Fibroblast of lung (primary cell): Measurements from ENCODE around the gene DDX27. TPM values are rescaled to one million over a fixed set of nuclear protein-coding genes. Genes with fewer than 3 reads are reported as not detected.
"Not testable (repeated sequence)": the region's sequence is repeated elsewhere in the genome, so short reads cannot be mapped to it uniquely, and the experiment has no call there.

Experiments
- DNase-seq, 2 donors: peaks; one replicate each; pipeline versions ENCODE4 v3.0.0 to v3.0.0-alpha.2; 2010; ENCODE audit warnings: low read depth in 2 of 2
- H2AFZ ChIP-seq: 2 replicates; pipeline ENCODE4 v1.5.1; 2012; ENCODE audit warnings: low read length, control low read depth, inconsistent platforms
- H3K27ac ChIP-seq: 2 replicates; pipeline ENCODE4 v1.5.1; 2011; ENCODE audit warnings: low read length, control low read depth; ENCODE audit not compliant: insufficient read depth
- H3K27me3 ChIP-seq: 2 replicates; pipeline ENCODE4 v1.5.1; 2011; ENCODE audit warnings: mild to moderate bottlenecking, low read length; ENCODE audit not compliant: control insufficient read depth, insufficient read depth
- H3K36me3 ChIP-seq: 2 replicates; pipeline ENCODE4 v1.5.1; 2011; ENCODE audit warnings: low read length; ENCODE audit not compliant: control insufficient read depth, insufficient read depth
- H3K4me1 ChIP-seq: 2 replicates; pipeline ENCODE4 v1.5.1; 2011; ENCODE audit warnings: low read length; ENCODE audit not compliant: control insufficient read depth, insufficient read depth; ENCODE audit errors: extremely low read depth
- H3K4me2 ChIP-seq: 2 replicates; pipeline ENCODE4 v1.5.1; 2011; ENCODE audit warnings: low read length, control low read depth; ENCODE audit not compliant: insufficient read depth; ENCODE audit errors: extremely low read depth
- H3K4me3 ChIP-seq, 4 experiments: fragments of 200-600 bp in 1 of 4; sonication (generic) in 1 of 4; replicated peaks in 1 of 4; 2 replicates each; pipeline ENCODE4 v1.5.1; 2011 to 2016; ENCODE audit warnings: low read length in 4 of 4, low read depth in 3 of 4, mild to moderate bottlenecking in 3 of 4, control low read depth in 2 of 4, inconsistent platforms in 1 of 4, mixed read lengths in 1 of 4; ENCODE audit not compliant: insufficient read depth in 1 of 4; ENCODE audit errors: control extremely low read depth in 1 of 4
- H3K79me2 ChIP-seq: 2 replicates; pipeline ENCODE4 v1.5.1; 2012; ENCODE audit warnings: mild to moderate bottlenecking, low read length, inconsistent platforms; ENCODE audit not compliant: control insufficient read depth, insufficient read depth
- H3K9ac ChIP-seq: 2 replicates; pipeline ENCODE4 v1.5.1; 2011; ENCODE audit warnings: mild to moderate bottlenecking, low read length, control low read depth; ENCODE audit not compliant: insufficient read depth
- H3K9me3 ChIP-seq: 2 replicates; pipeline ENCODE4 v1.5.1; 2012; ENCODE audit warnings: low read depth, low read length; ENCODE audit not compliant: control insufficient read depth, insufficient read depth
- H4K20me1 ChIP-seq: 2 replicates; pipeline ENCODE4 v1.5.1; 2011; ENCODE audit warnings: low read length; ENCODE audit not compliant: control insufficient read depth, insufficient read depth; ENCODE audit errors: extremely low read depth
- CTCF ChIP-seq, 2 donors: IDR thresholded peaks in 1 of 2; conservative IDR thresholded peaks in 1 of 2; 1 replicate in 1 of 2; 2 replicates in 1 of 2; pipeline ENCODE4 v1.5.1; 2011 to 2012; ENCODE audit warnings: low read length in 2 of 2, control low read depth in 1 of 2, inconsistent platforms in 1 of 2, low read depth in 1 of 2, mild to moderate bottlenecking in 1 of 2
- EZH2 ChIP-seq: IDR thresholded peaks from 2 replicates; pipeline ENCODE4 v1.5.1; 2012; ENCODE audit warnings: low read length, control low read depth, mild to moderate bottlenecking; ENCODE audit errors: missing control alignments
- polyA plus RNA-seq, 2 donors: library from polyadenylated mRNA; depleted of rRNA in 1 of 2; stranded (reverse) in 1 of 2; unstranded in 1 of 2; fragments of >200 nt; gene quantifications; 2 replicates each; pipeline ENCODE4 v1.2.1, GENCODE V29; 2011 to 2012; ENCODE audit warnings: missing spikeins in 1 of 2
- total RNA-seq: library from RNA; depleted of rRNA; stranded (reverse); fragments of >200 nt; gene quantifications from 2 replicates; pipeline ENCODE4 v1.2.1, GENCODE V29; 2014

The DDX27 gene
- total and polyA plus RNA-seq, 2 donors (not counting 1 experiment from before 2014, with no cell fraction given), result 24.7 to 32.5 TPM

- no peaks in the 10 kb centered on the region for H3K27me3 ChIP-seq
- no peak overlapping the region for H3K4me3 ChIP-seq
- peaks cover 3% of the 10 kb centered on the region for H3K79me2 ChIP-seq
- TF ChIP-seq EZH2 (no peak), CTCF (conservative IDR thresholded peaks at IDR 0.05 in 1 of 2, IDR thresholded peaks at IDR 0.05 in 1 of 2; ENCODE audit: low read depth in 1 of 2, low read length in 2 of 2) (no peak)
- no peak overlapping the region for H3K4me2 ChIP-seq
- H3K27ac ChIP-seq, result no peak overlapping the region
- no peaks in the 10 kb centered on the region for H3K9me3 ChIP-seq
- H3K9ac ChIP-seq, result no peak overlapping the region
- H3K4me1 ChIP-seq, result peaks cover 3% of the 10 kb centered on the region
- H2AFZ ChIP-seq, result no peak overlapping the region
- no peaks in the 10 kb centered on the region for H4K20me1 ChIP-seq
- H3K36me3 ChIP-seq, result no peaks in the 10 kb centered on the region
- no peak for DNase-seq
Measured at GRCh38 chr20:49214571-49214970, 4.6 kb upstream of the DDX27 start.

GRCh38 chr20:49215232-49215631, 4.0 kb upstream of the DDX27 start:
- Histone ChIP-seq H3K9ac (no peak overlapping the region), H3K36me3 (no peaks in the 10 kb centered on the region), H3K27me3 (no peaks in the 10 kb centered on the region), H2AFZ (no peak overlapping the region), H3K4me2 (no peak overlapping the region), H4K20me1 (no peaks in the 10 kb centered on the region), H3K27ac (no peak overlapping the region), H3K79me2 (peaks cover 10% of the 10 kb centered on the region), H3K9me3 (no peaks in the 10 kb centered on the region), H3K4me3 (no peak overlapping the region), H3K4me1 (peaks cover 3% of the 10 kb centered on the region)
- TF ChIP-seq CTCF (conservative IDR thresholded peaks at IDR 0.05 in 1 of 2, IDR thresholded peaks at IDR 0.05 in 1 of 2; ENCODE audit: low read depth in 1 of 2, low read length in 2 of 2) (no peak), EZH2 (no peak)
- DNase-seq, result no peak

GRCh38 chr20:49216991-49217578, 2.1 kb upstream of the DDX27 start:
- Histone ChIP-seq H4K20me1 (no peaks in the 10 kb centered on the region), H3K4me1 (peaks cover 3% of the 10 kb centered on the region), H3K9ac (no peak overlapping the region), H3K9me3 (no peaks in the 10 kb centered on the region), H2AFZ (peak overlapping the region; percentile 65), H3K79me2 (peaks cover 16% of the 10 kb centered on the region), H3K4me3 (peak overlapping the region in 1 of 4 experiments; percentile 15), H3K36me3 (no peaks in the 10 kb centered on the region), H3K27me3 (no peaks in the 10 kb centered on the region), H3K4me2 (peak overlapping the region; percentile 39), H3K27ac (no peak overlapping the region)
- DNase-seq, result peak; percentile 80 to 90
- TF ChIP-seq CTCF (conservative IDR thresholded peaks at IDR 0.05 in 1 of 2, IDR thresholded peaks at IDR 0.05 in 1 of 2; ENCODE audit: low read depth in 1 of 2, low read length in 2 of 2) (peak; percentile 82 to 93), EZH2 (no peak)

- Histone ChIP-seq H3K4me3 (peak overlapping the region in 3 of 4 experiments; percentile 31 to 93 (median 51)), H3K79me2 (peaks cover 16% of the 10 kb centered on the region), H3K4me2 (peak overlapping the region; percentile 62), H3K27ac (peak overlapping the region; percentile 92)
- not testable (repeated sequence) for H3K4me1 ChIP-seq, H3K9me3 ChIP-seq, H3K36me3 ChIP-seq, H4K20me1 ChIP-seq, H3K9ac ChIP-seq, DNase-seq, H2AFZ ChIP-seq, H3K27me3 ChIP-seq
Measured at GRCh38 chr20:49218739-49219090, 501 bp upstream of the DDX27 start.
